HUES64 (cell line): Measurements from ENCODE around the gene CDH8.

ENCODE experiments used
- H3K27ac ChIP-seq: 2 replicates; pipeline ENCODE4 v1.7.0; 2013; ENCODE audit warnings: low read depth, low read length, inconsistent platforms
- H3K27me3 ChIP-seq: 2 replicates; pipeline ENCODE4 v1.6.1; 2013; ENCODE audit warnings: mild to moderate bottlenecking, low read length; ENCODE audit not compliant: insufficient read depth
- H3K36me3 ChIP-seq: 2 replicates; pipeline ENCODE4 v1.6.1; 2013; ENCODE audit warnings: mild to moderate bottlenecking, low read length; ENCODE audit not compliant: insufficient read depth
- H3K4me1 ChIP-seq: 2 replicates; pipeline ENCODE4 v1.6.1; 2013; ENCODE audit warnings: mild to moderate bottlenecking, low read length, moderate library complexity; ENCODE audit not compliant: insufficient read depth
- H3K4me3 ChIP-seq: 2 replicates; pipeline ENCODE4 v1.5.1; 2013; ENCODE audit warnings: mild to moderate bottlenecking, low read length, moderate library complexity
- H3K9ac ChIP-seq: 2 replicates; pipeline ENCODE4 v1.6.1; 2013; ENCODE audit warnings: mild to moderate bottlenecking, low read depth, low read length
- H3K9me3 ChIP-seq: 2 replicates; pipeline ENCODE4 v1.6.1; 2013; ENCODE audit warnings: low read depth, low read length; ENCODE audit not compliant: insufficient read depth
- WGBS: fragments of 150-250, 120-280 bp; methylation state at CpG from one replicate; pipeline ENCODE4 v1.1.7; 2013; ENCODE audit warnings: missing lambda C conversion rate; 5-methylcytosine and 5-hydroxymethylcytosine counted together

The CDH8 gene

DNA sequence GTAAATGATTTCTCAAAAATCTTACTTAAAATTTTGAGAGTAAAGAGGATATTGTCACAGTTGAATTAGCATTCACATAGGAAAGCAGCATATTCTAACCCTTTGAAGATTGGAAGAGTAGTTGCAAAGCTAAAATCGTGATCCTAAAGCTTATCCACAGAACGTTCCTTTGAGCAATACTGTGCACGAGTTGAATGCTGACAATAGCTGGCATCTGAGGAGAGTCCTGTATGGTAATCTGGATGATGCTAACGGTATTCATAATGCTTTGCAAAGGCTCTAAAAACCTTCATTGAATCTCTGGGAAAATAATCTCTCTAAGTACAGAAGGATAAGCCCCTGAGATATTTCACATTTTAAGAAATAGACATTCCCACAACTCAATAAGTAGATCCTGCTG lies 354.6 kb downstream of the CDH8 start:
- no peak overlapping the region for H3K9ac ChIP-seq
- H3K4me3 ChIP-seq = no peak overlapping the region
- no peak overlapping the region for H3K27ac ChIP-seq
- no peaks in the 10 kb centered on the region for H3K36me3 ChIP-seq
- peaks cover 10% of the 10 kb centered on the region; the same call in 1 of the 2 replicates for H3K4me1 ChIP-seq
- 90% methylated on average over 4 of the region's 4 CpGs for WGBS
- H3K27me3 ChIP-seq = no peaks in the 10 kb centered on the region
- no peaks in the 10 kb centered on the region for H3K9me3 ChIP-seq

DNA sequence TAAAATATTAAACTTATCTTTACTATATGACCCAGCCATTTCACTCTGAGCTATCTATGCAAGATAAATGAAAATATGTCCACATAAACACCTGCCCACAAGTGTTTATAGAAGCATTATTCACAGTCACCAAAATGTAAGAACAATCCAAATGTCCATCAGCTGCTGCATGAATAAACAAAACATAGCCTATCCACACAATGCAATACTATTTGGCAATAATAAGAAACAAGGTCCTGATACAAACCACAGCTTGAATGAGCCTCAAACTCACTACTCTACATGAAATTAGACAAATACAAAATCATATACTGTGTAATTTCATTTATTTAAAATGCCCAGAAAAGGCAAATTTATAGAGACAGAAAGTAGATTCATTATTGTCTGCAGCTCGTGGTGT lies 355.1 kb downstream of the CDH8 start:
- Histone ChIP-seq H3K36me3 (no peaks in the 10 kb centered on the region), H3K9me3 (no peaks in the 10 kb centered on the region), H3K9ac (no peak overlapping the region), H3K4me1 (peaks cover 11% of the 10 kb centered on the region; the same call in 1 of the 2 replicates), H3K4me3 (no peak overlapping the region), H3K27me3 (no peaks in the 10 kb centered on the region), H3K27ac (no peak overlapping the region)
- WGBS = 87% methylated on average over 1 of the region's 1 CpG

DNA sequence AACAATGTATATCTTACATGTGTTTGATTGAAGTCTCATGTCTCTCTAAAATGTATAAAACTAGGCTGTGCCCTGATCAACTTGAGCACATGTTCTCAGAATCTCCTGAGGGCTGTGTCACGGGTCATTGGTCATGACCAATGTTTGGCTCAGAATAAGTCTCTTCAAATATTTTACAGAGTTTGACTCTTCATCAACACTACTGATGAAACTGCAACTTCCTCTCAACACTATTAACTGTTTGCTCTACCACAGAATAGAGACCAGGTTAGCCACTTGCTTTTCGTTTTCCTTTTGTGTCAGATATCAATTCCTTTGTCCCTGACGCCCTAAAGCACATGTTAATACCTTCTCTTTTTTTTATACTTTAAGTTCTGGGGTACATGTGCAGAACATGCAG lies 358.1 kb downstream of the CDH8 start:
- Histone ChIP-seq H3K9ac (no peak overlapping the region), H3K9me3 (no peaks in the 10 kb centered on the region), H3K27ac (no peak overlapping the region), H3K4me3 (no peak overlapping the region), H3K27me3 (no peaks in the 10 kb centered on the region), H3K4me1 (peaks cover 11% of the 10 kb centered on the region; the same call in 1 of the 2 replicates), H3K36me3 (no peaks in the 10 kb centered on the region)
- 87% methylated on average over 3 of the region's 3 CpGs for WGBS

DNA sequence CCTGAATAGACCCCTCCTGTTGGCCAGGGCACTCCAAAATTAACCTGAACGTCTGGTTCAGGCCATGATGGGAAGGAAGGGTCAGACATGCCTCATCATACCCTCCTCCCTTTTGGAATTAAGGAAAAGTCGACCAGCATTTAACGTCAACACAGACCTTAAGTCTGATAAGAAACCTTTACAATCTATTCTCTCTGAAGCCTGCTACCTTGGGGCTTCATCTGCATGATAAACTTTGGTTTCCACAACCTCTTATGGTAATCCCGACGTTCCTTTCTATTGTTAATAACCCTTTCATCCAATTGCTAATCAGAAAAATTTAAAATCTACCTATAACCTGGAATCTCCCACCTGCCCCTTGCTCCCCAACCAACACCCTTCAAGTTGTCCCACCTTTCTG lies 358.5 kb downstream of the CDH8 start:
- H3K4me3 ChIP-seq = no peak overlapping the region
- no peak overlapping the region for H3K9ac ChIP-seq
- no peaks in the 10 kb centered on the region for H3K27me3 ChIP-seq
- no peaks in the 10 kb centered on the region for H3K36me3 ChIP-seq
- no peaks in the 10 kb centered on the region for H3K9me3 ChIP-seq
- peaks cover 11% of the 10 kb centered on the region; the same call in 1 of the 2 replicates for H3K4me1 ChIP-seq
- WGBS = 39% methylated on average over 5 of the region's 5 CpGs
- H3K27ac ChIP-seq = no peak overlapping the region; the same call in 1 of the 2 replicates

DNA sequence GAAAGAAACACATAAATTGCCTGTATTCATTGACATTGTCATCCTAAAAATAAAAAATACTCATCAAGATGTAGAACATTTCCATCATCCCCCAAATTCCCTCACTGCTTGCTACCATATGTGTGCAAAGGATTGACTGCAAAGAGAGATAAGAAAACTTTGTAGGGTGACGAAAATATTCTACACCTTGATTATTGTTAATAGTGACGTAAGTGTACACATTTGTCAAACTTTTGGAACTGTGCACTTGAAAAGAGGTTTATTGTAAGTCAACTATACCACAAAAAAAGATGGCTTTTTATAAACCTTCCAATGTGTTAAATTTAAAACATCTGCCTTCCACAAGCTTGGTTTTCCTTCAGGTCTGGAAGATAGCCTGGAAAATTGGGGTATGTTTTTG lies 359.5 kb downstream of the CDH8 start:
- Histone ChIP-seq H3K9ac (no peak overlapping the region), H3K36me3 (no peaks in the 10 kb centered on the region), H3K9me3 (no peaks in the 10 kb centered on the region), H3K27ac (no peak overlapping the region), H3K27me3 (no peaks in the 10 kb centered on the region), H3K4me1 (peaks cover 11% of the 10 kb centered on the region; the same call in 1 of the 2 replicates), H3K4me3 (no peak overlapping the region)
- no CpG with 5 or more reads among the region's 2 CpGs for WGBS

DNA sequence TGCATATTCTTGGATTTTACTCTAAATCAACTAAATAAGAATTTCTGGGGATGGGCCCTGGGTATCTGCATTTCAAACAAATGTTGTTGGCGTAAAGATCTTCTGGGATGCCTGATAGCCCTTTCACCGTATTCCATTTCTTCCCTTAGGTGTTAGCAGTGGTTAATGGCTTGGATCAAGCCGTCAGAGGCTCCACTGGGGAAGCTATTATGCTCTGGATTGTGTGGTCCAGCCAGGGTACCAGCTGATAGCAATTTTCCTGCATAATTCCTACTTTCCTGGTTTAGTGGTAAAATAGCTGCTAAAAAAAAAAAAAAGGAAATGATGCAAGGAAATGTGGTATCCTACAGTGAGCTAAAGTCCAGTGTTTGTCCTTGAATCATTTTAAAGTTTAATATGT lies 365.1 kb downstream of the CDH8 start:
- Histone ChIP-seq H3K36me3 (no peaks in the 10 kb centered on the region), H3K9ac (no peak overlapping the region), H3K27me3 (no peaks in the 10 kb centered on the region), H3K4me3 (no peak overlapping the region), H3K4me1 (no peaks in the 10 kb centered on the region), H3K27ac (no peak overlapping the region), H3K9me3 (no peaks in the 10 kb centered on the region)
- WGBS = 95% methylated on average over 2 of the region's 3 CpGs

DNA sequence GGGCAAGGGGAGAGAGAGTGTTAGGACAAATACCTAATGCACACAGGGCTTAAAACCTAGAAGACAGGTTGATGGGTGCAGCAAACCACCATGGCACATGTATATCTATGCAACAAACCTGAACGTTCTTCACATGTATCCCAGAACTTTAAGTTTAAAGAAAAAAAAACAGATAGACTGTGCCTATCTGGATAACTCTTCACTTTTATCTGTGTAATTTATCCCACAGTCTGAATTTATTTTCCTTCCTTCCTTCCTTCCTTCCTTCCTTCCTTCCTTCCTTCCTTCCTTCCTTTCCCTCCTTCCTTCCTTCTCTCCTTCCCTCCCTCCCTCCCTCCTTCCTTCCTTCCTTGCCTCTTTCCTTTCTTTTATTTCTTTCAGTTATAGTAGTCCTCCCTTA lies 370.7 kb downstream of the CDH8 start:
- no peaks in the 10 kb centered on the region for H3K27me3 ChIP-seq
- no peaks in the 10 kb centered on the region for H3K4me1 ChIP-seq
- no peak overlapping the region for H3K9ac ChIP-seq
- no peak overlapping the region for H3K4me3 ChIP-seq
- WGBS = 96% methylated on average over 1 of the region's 1 CpG
- no peaks in the 10 kb centered on the region for H3K36me3 ChIP-seq
- no peak overlapping the region for H3K27ac ChIP-seq
- H3K9me3 ChIP-seq = no peaks in the 10 kb centered on the region

DNA sequence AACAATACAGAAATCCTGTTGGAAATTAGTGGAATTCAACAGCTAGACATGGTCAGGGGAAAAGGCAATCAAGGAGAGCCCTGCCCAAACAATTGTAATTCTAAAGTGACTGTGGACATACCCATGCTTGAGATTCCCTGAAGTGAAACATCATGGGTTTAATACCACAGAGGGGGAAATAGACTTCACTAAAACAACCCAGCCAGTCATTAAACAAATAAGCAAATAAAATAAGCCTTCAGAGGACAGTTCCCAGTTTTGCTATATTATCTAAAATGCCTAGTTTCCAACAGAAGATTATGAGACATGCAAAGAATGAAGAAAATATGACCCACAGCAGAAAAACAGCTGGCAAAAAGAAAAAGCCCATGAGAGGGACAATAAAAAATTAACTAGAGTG lies 376.3 kb downstream of the CDH8 start:
- no peaks in the 10 kb centered on the region for H3K4me1 ChIP-seq
- H3K27me3 ChIP-seq = no peaks in the 10 kb centered on the region
- no peaks in the 10 kb centered on the region for H3K36me3 ChIP-seq
- H3K27ac ChIP-seq = no peak overlapping the region
- H3K4me3 ChIP-seq = no peak overlapping the region
- H3K9ac ChIP-seq = no peak overlapping the region
- no peaks in the 10 kb centered on the region for H3K9me3 ChIP-seq

DNA sequence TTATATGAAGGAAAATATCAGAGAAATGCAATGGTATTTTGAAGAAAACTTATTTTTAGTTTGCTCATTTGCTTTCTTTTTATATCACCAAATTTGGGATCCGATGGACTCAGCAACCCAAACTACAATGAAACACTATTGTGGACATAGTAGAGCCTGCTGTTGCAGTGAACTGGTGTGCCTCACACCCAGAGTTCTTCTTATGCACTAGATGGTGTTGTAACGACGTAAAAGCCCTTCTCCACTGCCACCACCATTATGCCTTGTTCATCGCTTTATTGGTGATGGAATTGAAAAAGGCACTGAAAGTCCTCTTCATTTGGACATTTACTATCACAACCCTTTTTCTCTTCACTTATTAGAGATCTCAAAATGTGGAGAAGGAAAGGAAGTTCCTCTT lies 381.3 kb downstream of the CDH8 start:
- Histone ChIP-seq H3K27me3 (no peaks in the 10 kb centered on the region), H3K4me3 (no peak overlapping the region), H3K27ac (no peak overlapping the region), H3K36me3 (no peaks in the 10 kb centered on the region), H3K9ac (no peak overlapping the region), H3K4me1 (no peaks in the 10 kb centered on the region), H3K9me3 (no peaks in the 10 kb centered on the region)
- 94% methylated on average over 4 of the region's 4 CpGs for WGBS

DNA sequence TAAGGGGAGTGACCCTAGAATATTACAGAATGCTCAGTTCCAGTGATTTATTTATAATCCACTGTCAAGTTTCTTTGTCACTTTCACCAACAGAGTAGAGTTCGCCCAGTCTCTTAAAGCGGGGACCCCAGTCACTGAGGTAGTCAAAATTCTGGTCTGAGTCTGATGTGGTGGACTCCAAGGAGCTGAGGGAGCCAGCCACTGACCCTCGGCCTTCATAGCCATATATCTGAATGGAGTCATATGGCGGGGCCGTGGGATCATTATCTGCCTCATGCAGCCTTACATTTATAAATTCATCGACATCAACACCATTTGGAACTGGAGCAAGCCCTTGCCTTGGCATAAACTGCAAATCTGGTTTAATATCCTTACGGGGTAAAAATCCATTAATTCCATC lies 382.7 kb downstream of the CDH8 start:
- Histone ChIP-seq H3K27ac (no peak overlapping the region), H3K27me3 (no peaks in the 10 kb centered on the region), H3K36me3 (no peaks in the 10 kb centered on the region), H3K4me1 (no peaks in the 10 kb centered on the region), H3K9me3 (no peaks in the 10 kb centered on the region), H3K9ac (no peak overlapping the region), H3K4me3 (no peak overlapping the region)
- WGBS = 95% methylated on average over 7 of the region's 7 CpGs

DNA sequence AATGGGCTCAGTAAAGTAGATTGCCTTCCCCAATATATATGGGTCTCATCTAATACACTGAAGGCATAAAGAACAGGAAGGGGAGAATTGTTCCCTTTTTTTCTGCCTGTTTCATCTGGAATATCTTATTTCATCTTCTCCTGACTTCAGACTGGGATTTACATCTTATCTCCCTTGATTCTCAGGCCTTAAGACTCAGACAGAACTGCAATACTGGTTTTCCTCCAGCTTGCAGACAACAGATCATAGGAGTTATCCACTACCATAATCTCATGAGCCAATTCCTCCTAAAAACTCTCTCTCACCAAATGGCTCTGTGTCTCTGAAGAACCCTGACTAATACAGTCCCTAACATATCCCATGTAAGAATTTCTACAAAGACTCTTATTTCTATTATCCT lies 390.7 kb downstream of the CDH8 start:
- Histone ChIP-seq H3K4me1 (no peaks in the 10 kb centered on the region), H3K27me3 (no peaks in the 10 kb centered on the region), H3K36me3 (no peaks in the 10 kb centered on the region), H3K27ac (no peak overlapping the region), H3K4me3 (no peak overlapping the region), H3K9me3 (no peaks in the 10 kb centered on the region), H3K9ac (no peak overlapping the region)

DNA sequence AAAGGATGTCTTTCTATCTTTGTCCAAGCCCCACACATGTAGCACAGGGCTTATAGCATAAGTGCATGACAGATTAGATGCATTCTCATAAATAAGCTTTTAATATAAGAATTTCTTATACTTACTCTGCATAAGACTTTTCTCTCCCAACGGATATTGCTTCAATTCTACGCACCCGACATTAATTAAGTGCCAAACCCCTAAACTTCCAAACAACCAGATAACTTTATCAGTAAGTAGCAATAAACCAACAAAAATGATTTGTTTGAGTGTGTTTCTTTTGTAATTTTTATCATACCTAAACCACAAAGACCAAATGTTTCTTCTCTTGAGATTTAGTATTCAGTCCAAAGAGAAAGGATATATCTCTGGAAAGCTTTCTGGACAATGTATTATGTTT lies 391.5 kb downstream of the CDH8 start:
- H3K9me3 ChIP-seq = no peaks in the 10 kb centered on the region
- H3K27me3 ChIP-seq = no peaks in the 10 kb centered on the region
- no peak overlapping the region for H3K9ac ChIP-seq
- no peaks in the 10 kb centered on the region for H3K36me3 ChIP-seq
- no peaks in the 10 kb centered on the region for H3K4me1 ChIP-seq
- H3K4me3 ChIP-seq = no peak overlapping the region
- no peak overlapping the region for H3K27ac ChIP-seq
- 98% methylated on average over 3 of the region's 3 CpGs for WGBS
